DOHH2 (cell line): ENCODE measurements around the gene DGKA.

Experiments used
- H3F3A ChIP-seq: fragments of 200-600 bp; sonication (generic), shearing (Covaris generic); 2 replicates; pipeline ENCODE4 v1.6.0; 2016; ENCODE audit warnings: antibody characterized with exemption, mild to moderate bottlenecking; ENCODE audit not compliant: control insufficient read depth, insufficient read depth
- H3K27ac ChIP-seq: fragments of 200-600 bp; sonication (generic); 2 replicates; pipeline ENCODE4 v1.5.1; 2014; ENCODE audit warnings: low read depth, mild to moderate bottlenecking, low read length, moderate library complexity
- H3K27me3 ChIP-seq: fragments of 200-600 bp; sonication (generic); 2 replicates; pipeline ENCODE4 v1.6.1; 2014; ENCODE audit warnings: mild to moderate bottlenecking, low read length, mixed read lengths; ENCODE audit not compliant: control insufficient read depth
- H3K36me3 ChIP-seq: fragments of 200-600 bp; sonication (generic); 2 replicates; pipeline ENCODE4 v1.6.1; 2014; ENCODE audit warnings: mild to moderate bottlenecking, low read length, moderate library complexity, mixed read lengths; ENCODE audit not compliant: control insufficient read depth
- H3K4me1 ChIP-seq: fragments of 200-600 bp; sonication (generic); 2 replicates; pipeline ENCODE4 v1.6.1; 2014; ENCODE audit warnings: mild to moderate bottlenecking, low read length, mixed read lengths; ENCODE audit not compliant: control insufficient read depth
- H3K4me2 ChIP-seq: fragments of 200-600 bp; sonication (generic); 2 replicates; pipeline ENCODE4 v1.6.0; 2014; ENCODE audit warnings: mild to moderate bottlenecking, low read length, moderate library complexity
- H3K4me3 ChIP-seq: fragments of 200-600 bp; sonication (generic); 2 replicates; pipeline ENCODE4 v1.5.1; 2014; ENCODE audit warnings: mild to moderate bottlenecking, low read length, mixed read lengths
- H3K79me2 ChIP-seq: fragments of 200-600 bp; sonication (generic); 2 replicates; pipeline ENCODE4 v1.6.1; 2014; ENCODE audit warnings: mild to moderate bottlenecking, low read length, mixed read lengths; ENCODE audit not compliant: control insufficient read depth
- H3K9me2 ChIP-seq: fragments of 200-600 bp; sonication (generic); replicated peaks from 2 replicates; pipeline ENCODE4 v1.6.1; 2014; ENCODE audit warnings: mild to moderate bottlenecking, low read length, mixed read lengths; ENCODE audit not compliant: control insufficient read depth
- H3K9me3 ChIP-seq: fragments of 200-600 bp; sonication (generic); 2 replicates; pipeline ENCODE4 v1.6.1; 2014; ENCODE audit warnings: antibody characterized with exemption, low read length, mixed read lengths; ENCODE audit not compliant: control insufficient read depth, insufficient read depth
- H4K20me1 ChIP-seq: fragments of 200-600 bp; sonication (generic); 2 replicates; pipeline ENCODE4 v1.6.0; 2014; ENCODE audit warnings: low read depth, mild to moderate bottlenecking, antibody characterized with exemption, low read length, moderate library complexity; ENCODE audit not compliant: control insufficient read depth, insufficient read depth
- CTCF ChIP-seq: fragments of 200-600 bp; sonication (generic); IDR thresholded peaks from one replicate; pipeline ENCODE4 v1.5.1; 2014; ENCODE audit warnings: antibody characterized with exemption, mild to moderate bottlenecking, low read depth, low read length; ENCODE audit not compliant: poor library complexity, severe bottlenecking
- EZH2phosphoT487 ChIP-seq: fragments of 200-600 bp; sonication (generic); IDR thresholded peaks from 2 replicates; pipeline ENCODE4 v1.6.1; 2017; ENCODE audit warnings: borderline replicate concordance, mild to moderate bottlenecking, antibody characterized with exemption, low read length, moderate library complexity, mixed read lengths

Gene DGKA

DNA sequence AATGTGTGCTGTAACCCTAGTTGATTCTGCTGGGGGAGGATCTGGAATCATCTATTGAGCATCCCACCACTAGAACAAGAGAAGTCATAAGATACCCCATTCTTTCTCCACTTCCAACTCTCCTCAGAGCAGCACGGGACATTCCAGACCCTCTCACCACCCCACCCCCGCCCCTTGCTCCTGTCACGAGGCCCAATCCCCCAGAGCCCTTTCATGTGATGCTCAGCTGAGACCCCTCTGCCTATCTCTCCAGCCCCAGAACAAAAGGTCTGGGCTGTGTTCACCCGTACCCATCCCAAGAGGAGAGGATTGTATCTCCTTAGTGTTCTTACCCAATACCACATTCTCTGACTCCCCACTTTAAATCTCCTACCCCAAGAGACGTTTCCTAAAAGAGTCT lies 34.3 kb downstream of the DGKA start:
- peaks cover 24% of the 10 kb centered on the region for H3K4me1 ChIP-seq
- no peaks in the 10 kb centered on the region for H4K20me1 ChIP-seq
- H3F3A ChIP-seq, result no peaks in the 10 kb centered on the region
- no peak for TF ChIP-seq CTCF
- no peak for TF ChIP-seq EZH2phosphoT487
- peaks cover 19% of the 10 kb centered on the region for H3K79me2 ChIP-seq
- no peaks in the 10 kb centered on the region for H3K27me3 ChIP-seq
- H3K27ac ChIP-seq, result no peak overlapping the region
- H3K4me2 ChIP-seq, result peak overlapping the region; percentile 94; the same call in 1 of the 2 replicates
- H3K36me3 ChIP-seq, result peaks cover 31% of the 10 kb centered on the region
- H3K9me2 ChIP-seq, result no peaks in the 10 kb centered on the region
- H3K4me3 ChIP-seq, result no peak overlapping the region
- H3K9me3 ChIP-seq, result no peaks in the 10 kb centered on the region

- H3K9me2 ChIP-seq, result no peaks in the 10 kb centered on the region
- no peaks in the 10 kb centered on the region for H4K20me1 ChIP-seq
- H3K27me3 ChIP-seq, result no peaks in the 10 kb centered on the region
- peak within 1 kb of the TSS; percentile 90 for H3K4me3 ChIP-seq
- no peaks in the 10 kb centered on the region for H3K9me3 ChIP-seq
- peak within 1 kb of the TSS; percentile 47 for H3K27ac ChIP-seq
- peaks cover 24% of the 10 kb centered on the region for H3K4me1 ChIP-seq
- H3K36me3 ChIP-seq, result peaks cover 38% of the 10 kb centered on the region
- TF ChIP-seq EZH2phosphoT487 (no peak), CTCF (no peak)
- peaks cover 19% of the 10 kb centered on the region for H3K79me2 ChIP-seq
- H3K4me2 ChIP-seq, result peak within 1 kb of the TSS; percentile 94
- H3F3A ChIP-seq, result no peaks in the 10 kb centered on the region
Observed at GRCh38 chr12:55965941-55966407, 35.0 kb downstream of the DGKA start, which contains the start of gene PMEL. Gene PMEL (minus strand): TSS chr12:55966042. CDS start chr12:55966011, 31 bp downstream.

DNA sequence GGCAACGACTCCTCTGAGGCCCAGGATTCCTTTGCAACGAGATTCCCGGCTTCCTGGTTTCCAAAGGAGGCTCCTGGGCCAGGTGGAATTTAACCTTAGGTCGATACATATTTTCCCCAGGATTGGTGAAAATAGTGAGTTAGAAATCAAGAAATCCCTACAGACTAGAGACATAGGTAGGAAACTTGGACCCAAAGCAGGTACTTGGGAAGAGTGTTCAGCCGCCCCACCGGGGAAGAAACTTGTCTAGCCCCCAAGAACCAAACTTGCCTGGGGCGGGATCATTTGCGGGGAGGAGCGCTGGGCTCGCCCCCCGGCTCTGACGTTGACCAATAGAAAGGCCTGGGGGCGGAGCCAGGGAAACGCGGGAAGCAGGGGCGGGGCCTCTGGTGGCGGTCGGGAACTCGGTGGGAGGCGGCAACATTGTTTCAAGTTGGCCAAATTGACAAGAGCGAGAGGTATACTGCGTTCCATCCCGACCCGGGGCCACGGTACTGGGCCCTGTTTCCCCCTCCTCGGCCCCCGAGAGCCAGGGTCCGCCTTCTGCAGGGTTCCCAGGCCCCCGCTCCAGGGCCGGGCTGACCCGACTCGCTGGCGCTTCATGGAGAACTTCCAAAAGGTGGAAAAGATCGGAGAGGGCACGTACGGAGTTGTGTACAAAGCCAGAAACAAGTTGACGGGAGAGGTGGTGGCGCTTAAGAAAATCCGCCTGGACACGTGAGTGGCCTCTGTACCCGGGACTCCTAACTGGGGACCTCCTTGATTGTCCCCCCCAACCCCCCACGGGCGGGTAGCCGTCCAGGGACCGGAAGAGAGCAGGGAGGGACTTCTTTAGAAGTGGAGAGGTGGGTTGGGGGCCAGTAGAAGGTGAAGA lies 35.7 kb downstream of the DGKA start, which contains the start of gene CDK2:
TSS of gene CDK2 (plus strand) at position 423 of the 874 bp plus-strand sequence. CDS start at position 602, 179 bp downstream.
- Histone ChIP-seq H3K9me2 (no peaks in the 10 kb centered on the region), H3K27me3 (no peaks in the 10 kb centered on the region), H4K20me1 (no peaks in the 10 kb centered on the region), H3K4me1 (peaks cover 24% of the 10 kb centered on the region), H3K36me3 (peaks cover 45% of the 10 kb centered on the region), H3F3A (0 out of 2 replicates have a peak, but pooled peaks cover 1% of the 10 kb centered on the region), H3K9me3 (no peaks in the 10 kb centered on the region), H3K79me2 (peaks cover 19% of the 10 kb centered on the region), H3K4me3 (peak within 1 kb of the TSS; percentile 90), H3K4me2 (peak within 1 kb of the TSS; percentile 94), H3K27ac (peak within 1 kb of the TSS; percentile 47)
- TF ChIP-seq CTCF, result no peak
- TF ChIP-seq EZH2phosphoT487, result no peak
